Measurements from ENCODE around the gene DAD1.
"Not testable (repeated sequence)": the region's sequence is repeated elsewhere in the genome, so short reads cannot be mapped to it uniquely, and the experiment has no call there.

DAD1 gene

DNA sequence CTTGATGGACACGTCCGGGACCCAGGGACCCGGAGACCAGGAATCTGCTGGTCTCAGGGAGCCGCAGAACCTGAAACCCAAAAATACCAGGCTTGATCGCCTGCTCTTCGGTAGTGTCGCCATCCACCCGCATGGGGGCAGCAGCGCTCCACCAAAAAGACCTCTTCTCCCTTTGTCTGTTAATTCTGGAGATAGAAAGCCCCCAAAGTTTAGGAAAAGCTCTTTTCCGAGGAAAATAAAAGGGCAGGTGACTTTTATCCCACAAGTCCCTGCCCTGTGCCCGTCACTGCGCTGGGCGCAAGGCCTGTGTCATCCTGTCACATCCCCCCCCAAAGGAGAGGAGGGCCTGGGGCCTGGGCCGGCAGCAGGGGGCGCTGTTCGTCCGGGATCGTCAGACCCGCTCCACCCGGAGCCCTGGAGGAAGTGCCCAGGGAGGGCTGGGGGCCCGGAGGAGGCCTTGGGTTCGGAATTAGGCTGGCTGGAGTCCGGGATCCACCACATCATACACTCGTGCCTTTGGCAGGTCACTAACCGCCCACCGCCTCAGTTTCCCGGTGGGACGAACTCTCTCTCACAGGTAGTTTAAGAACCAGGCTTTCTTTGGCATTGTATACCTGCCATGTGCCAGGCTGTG lies 31.9 kb downstream of the DAD1 start:
- peaks cover 25% of the 10 kb centered on the region for H3K4me1 ChIP-seq (ENCODE audit: insufficient read depth, low read length)
- H3K9me3 ChIP-seq (ENCODE audit: control insufficient read depth, insufficient read depth, low read length): no peaks in the 10 kb centered on the region
- no peaks in the 10 kb centered on the region for H3K36me3 ChIP-seq (ENCODE audit: insufficient read depth, low read length)
- peak overlapping the region; percentile 25 for H3K9ac ChIP-seq (ENCODE audit: low read depth, low read length)

DNA sequence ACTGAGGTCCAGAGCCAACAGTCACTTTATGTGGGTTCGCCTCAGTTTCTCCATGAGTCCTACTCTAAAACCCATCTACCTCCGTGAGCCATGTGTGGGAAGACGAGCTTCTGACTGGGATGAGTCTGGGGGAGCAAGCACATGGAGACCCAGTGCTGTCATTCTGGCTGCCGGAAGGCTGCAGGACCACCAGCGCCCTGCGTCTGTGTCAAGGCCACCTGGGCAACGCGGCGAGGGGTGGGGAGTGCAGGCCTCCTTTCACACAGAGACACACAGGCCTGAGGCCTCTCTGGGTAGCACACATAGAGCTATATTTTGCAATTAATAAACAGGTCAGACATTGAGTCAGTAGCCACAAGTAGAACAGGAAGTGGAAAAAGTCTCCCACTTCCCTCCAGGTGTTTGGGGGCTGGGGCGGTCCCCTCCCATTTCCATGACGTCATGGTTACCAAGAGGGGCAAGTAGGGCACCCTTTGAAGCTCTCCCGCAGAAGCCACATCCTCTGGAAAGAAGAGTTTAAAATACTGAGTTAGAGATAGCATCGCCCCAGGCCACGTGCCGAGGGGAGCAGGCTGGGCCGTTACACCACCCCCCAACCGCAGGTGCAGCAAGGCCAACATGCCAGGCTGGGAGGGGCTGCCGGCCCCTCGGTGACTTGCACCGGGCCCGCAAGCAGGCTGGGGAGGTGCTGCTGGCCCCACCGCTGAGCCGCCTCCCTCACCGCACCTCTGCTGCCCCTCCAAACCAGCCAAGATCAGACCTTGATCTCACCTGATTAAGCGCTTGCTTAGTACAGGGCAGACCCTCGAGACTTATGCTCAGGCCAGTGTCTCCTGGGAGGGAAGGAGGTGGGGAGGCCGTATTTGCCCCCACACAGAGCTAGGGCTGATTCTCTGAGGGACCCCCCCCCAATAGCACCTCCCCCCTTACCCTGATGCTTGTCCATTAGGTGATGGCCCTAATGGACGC lies 32.7 kb downstream of the DAD1 start:
- no peaks in the 10 kb centered on the region for H3K9me3 ChIP-seq (ENCODE audit: control insufficient read depth, insufficient read depth, low read length)
- no peak overlapping the region for H3K9ac ChIP-seq (ENCODE audit: low read depth, low read length)
- peaks cover 33% of the 10 kb centered on the region for H3K4me1 ChIP-seq (ENCODE audit: insufficient read depth, low read length)
- H3K36me3 ChIP-seq (ENCODE audit: insufficient read depth, low read length): no peaks in the 10 kb centered on the region

DNA sequence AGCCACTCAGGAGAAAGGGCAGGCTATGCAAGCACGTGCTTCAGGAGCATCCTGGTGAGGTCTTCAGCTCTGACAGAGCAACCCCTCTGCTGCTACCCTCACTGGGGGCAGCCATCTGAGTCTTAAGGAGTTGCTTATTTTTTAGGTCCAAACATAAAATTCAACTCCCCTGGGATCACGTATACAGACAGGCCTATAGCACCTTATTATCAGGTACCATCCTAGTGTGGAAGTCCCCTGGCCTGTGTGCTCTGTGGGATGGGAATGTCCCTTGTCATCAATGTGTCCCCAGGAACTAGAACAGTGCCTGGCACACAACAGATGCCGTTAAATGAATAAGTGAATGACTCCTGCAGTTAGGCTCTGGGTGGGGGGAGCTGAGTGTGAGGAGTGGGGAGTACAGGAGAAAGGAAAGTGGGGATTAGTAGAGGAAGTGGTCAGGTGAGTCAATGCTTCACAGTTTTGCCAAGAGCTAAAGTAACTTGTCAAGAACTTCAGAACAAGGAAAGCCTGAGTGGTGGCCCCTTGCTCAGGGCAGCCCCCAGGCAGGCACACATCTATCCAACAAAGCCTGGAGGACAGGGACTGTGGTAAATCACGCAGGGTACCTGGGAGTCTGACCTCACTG lies 33.5 kb downstream of the DAD1 start:
- Histone ChIP-seq H3K9me3 (ENCODE audit: control insufficient read depth, insufficient read depth, low read length) (no peaks in the 10 kb centered on the region), H3K9ac (ENCODE audit: low read depth, low read length) (no peak overlapping the region), H3K4me1 (ENCODE audit: insufficient read depth, low read length) (peaks cover 39% of the 10 kb centered on the region), H3K36me3 (ENCODE audit: insufficient read depth, low read length) (no peaks in the 10 kb centered on the region)

DNA sequence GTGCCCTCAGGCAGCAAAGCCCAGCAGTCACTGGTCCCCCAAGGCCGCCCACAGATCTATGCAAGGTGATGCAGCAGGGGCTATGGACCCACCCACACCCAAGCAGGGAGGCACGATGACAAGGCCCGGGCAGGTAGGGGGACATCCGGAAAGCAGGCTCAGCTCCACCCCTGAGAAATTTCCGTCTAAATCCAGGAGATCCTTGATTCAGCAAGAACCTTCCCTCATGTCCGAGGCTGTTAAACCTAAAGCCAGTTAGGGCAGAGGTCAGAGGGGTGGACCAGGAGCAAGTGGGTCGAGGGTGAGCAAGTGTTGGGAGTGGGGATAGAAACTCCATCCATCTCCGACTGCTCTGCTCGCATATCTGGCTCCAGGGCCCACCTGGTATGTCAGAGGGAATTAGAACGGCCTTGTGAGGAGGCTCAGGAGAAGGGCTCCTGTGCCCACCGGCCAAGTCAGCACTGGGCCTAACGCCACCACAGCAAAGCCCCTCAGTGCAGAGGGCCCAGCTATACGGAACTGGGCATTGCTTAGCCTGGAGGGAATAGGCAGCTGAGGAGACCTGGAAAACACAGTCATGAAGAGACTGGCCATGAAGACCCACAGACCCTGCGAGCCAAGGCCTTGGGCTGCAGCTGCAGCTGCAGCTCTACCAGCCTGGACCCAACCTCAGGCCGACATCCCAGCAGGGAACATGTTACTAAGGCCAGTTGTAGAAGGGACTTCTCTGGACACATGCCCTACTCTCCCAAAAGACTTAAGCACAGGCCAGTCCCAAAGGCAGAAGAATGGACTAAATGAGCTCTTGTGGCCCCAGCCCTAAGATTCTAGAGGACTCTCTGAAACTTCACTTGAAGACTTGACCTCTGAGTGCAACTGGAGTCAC lies 34.3 kb downstream of the DAD1 start:
- no peak overlapping the region for H3K9ac ChIP-seq (ENCODE audit: low read depth, low read length)
- no peaks in the 10 kb centered on the region for H3K36me3 ChIP-seq (ENCODE audit: insufficient read depth, low read length)
- H3K9me3 ChIP-seq (ENCODE audit: control insufficient read depth, insufficient read depth, low read length): no peaks in the 10 kb centered on the region
- peaks cover 42% of the 10 kb centered on the region for H3K4me1 ChIP-seq (ENCODE audit: insufficient read depth, low read length)

DNA sequence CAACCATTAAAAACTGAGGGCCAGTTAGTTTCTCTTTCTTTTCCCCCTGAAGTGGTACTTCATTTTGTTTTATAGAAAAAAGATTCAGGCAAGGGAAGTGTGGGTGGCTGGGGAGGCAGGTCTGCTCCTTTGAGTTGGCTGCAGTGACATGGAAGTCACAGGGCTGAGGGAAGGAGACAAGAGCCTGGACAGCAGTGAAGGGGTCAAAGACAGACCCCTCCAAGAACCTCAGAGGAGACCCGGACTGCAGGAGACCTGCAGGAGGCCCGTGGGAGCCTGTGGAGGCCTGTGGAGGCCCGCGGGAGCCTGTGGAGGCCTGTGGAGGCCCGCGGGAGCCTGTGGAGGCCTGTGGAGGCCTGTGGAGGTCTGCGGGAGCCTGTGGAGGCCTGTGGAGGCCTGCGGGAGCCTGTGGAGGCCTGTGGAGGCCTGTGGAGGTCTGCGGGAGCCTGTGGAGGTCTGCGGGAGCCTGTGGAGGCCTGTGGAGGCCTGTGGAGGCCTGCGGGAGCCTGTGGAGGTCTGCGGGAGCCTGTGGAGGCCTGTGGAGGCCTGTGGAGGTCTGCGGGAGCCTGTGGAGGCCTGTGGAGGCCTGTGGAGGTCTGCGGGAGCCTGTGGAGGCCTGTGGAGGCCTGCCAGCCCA lies 35.0 kb downstream of the DAD1 start:
- not testable (repeated sequence) for H3K36me3 ChIP-seq (ENCODE audit: insufficient read depth, low read length); H3K9me3 ChIP-seq (ENCODE audit: control insufficient read depth, insufficient read depth, low read length); H3K9ac ChIP-seq (ENCODE audit: low read depth, low read length)
- peaks cover 50% of the 10 kb centered on the region for H3K4me1 ChIP-seq (ENCODE audit: insufficient read depth, low read length)

DNA sequence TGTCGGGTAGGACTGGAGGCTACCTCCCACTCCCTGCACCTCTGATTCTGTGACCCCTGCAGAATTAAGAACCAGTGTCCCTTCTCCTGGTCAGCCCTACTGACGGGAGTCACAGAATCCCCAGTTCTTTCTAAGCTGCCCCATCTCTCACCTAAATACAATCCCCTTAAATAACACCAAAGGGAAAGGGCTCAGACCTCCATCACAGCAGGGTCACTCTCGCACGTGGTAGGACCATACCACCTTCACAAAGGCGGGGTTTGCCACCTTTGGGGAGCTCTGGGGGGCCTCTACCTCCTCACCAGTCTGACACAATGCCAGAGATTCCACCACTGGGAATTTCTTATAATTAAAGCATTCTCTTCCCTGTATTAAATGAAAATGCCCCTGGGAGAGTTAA lies 35.6 kb downstream of the DAD1 start:
- H3K9me3 ChIP-seq (ENCODE audit: control insufficient read depth, insufficient read depth, low read length): no peaks in the 10 kb centered on the region
- H3K4me1 ChIP-seq (ENCODE audit: insufficient read depth, low read length): peaks cover 52% of the 10 kb centered on the region
- H3K36me3 ChIP-seq (ENCODE audit: insufficient read depth, low read length): no peaks in the 10 kb centered on the region
- no peak overlapping the region for H3K9ac ChIP-seq (ENCODE audit: low read depth, low read length)

DNA sequence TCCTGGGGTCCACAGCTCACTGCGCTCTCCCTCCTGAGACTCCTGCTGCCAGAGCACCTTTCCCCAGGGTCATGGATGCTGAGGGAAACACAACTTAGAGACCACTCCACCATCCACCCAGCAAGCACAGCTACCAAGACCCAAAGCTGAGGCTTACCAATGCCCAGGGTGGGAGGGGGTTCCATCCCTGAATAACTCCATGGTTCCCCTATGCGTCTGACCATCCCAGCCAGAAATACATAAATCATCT lies 36.3 kb downstream of the DAD1 start:
- Histone ChIP-seq H3K9me3 (ENCODE audit: control insufficient read depth, insufficient read depth, low read length) (no peaks in the 10 kb centered on the region), H3K4me1 (ENCODE audit: insufficient read depth, low read length) (peaks cover 54% of the 10 kb centered on the region), H3K9ac (ENCODE audit: low read depth, low read length) (no peak overlapping the region), H3K36me3 (ENCODE audit: insufficient read depth, low read length) (no peaks in the 10 kb centered on the region)

DNA sequence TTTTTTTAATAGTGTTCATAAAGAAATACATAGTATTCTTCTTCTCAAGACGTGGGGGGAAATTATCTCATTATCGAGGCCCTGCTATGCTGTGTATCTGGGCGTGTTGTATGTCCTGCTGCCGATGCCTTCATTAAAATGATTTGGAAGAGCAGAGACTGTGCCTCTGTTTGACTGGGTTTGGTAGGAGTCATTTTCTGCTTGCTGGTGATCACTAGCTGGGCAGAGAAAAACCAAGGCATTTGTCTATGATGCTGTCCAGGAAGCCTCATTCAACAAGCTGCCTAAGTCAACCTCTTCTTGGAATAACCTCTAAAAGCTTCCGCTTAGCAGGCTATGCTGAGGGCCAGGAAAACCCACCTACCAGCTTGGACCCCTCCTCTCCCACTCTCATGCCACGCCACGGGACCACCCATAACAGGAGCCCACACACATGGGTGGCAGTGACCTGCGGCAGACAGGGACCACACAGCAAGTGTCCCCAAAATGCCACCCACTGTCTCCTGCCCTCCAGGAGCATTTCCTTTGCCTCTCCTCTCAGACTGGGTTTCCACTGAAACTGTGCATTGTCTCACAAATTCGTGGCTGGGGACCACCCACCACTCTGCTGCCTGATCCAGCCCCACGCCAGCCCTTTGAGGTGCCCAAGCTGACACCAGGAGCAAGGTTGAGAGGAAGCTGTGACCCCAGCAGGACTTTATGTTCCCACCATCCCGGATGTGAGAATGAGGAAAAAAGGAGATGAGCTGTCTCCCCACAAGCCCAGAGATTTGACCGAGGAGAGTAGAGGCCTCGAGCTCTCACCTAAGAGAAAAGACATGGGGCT lies 36.8 kb downstream of the DAD1 start:
- Histone ChIP-seq H3K9me3 (ENCODE audit: control insufficient read depth, insufficient read depth, low read length) (no peaks in the 10 kb centered on the region), H3K36me3 (ENCODE audit: insufficient read depth, low read length) (no peaks in the 10 kb centered on the region), H3K9ac (ENCODE audit: low read depth, low read length) (no peak overlapping the region), H3K4me1 (ENCODE audit: insufficient read depth, low read length) (peaks cover 54% of the 10 kb centered on the region)

DNA sequence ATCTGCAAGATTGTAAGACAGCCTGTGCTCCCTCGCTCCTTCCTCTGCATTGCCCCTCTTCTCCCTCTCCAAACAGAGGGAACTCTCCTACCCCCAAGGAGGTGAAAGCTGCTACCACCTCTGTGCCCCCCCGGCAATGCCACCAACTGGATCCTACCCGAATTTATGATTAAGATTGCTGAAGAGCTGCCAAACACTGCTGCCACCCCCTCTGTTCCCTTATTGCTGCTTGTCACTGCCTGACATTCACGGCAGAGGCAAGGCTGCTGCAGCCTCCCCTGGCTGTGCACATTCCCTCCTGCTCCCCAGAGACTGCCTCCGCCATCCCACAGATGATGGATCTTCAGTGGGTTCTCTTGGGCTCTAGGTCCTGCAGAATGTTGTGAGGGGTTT lies 37.4 kb downstream of the DAD1 start:
- no peak overlapping the region for H3K9ac ChIP-seq (ENCODE audit: low read depth, low read length)
- peaks cover 58% of the 10 kb centered on the region for H3K4me1 ChIP-seq (ENCODE audit: insufficient read depth, low read length)
- H3K9me3 ChIP-seq (ENCODE audit: control insufficient read depth, insufficient read depth, low read length): no peaks in the 10 kb centered on the region
- no peaks in the 10 kb centered on the region for H3K36me3 ChIP-seq (ENCODE audit: insufficient read depth, low read length)

DNA sequence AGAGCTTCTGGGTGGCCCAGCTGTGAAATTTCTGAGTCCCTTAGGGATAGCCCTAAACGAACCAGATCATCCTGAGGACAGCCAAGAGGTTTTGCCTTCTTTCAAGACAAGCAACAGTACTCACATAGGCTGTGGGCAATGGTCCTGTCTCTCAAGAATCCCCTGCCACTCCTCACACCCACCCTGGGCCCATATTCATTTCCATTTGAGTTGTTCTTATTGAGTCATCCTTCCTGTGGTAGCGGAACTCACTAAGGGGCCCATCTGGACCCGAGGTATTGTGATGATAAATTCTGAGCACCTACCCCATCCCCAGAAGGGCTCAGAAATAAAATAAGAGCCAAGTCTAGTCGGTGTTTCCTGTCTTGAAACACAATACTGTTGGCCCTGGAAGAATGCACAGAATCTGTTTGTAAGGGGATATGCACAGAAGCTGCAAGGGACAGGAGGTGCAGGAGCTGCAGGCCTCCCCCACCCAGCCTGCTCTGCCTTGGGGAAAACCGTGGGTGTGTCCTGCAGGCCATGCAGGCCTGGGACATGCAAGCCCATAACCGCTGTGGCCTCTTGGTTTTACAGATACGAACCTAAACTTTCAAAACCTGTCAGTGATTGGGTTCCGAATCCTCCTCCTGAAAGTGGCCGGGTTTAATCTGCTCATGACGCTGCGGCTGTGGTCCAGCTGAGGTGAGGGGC lies 38.9 kb downstream of the DAD1 start:
- H3K4me1 ChIP-seq (ENCODE audit: insufficient read depth, low read length): peaks cover 54% of the 10 kb centered on the region
- H3K36me3 ChIP-seq (ENCODE audit: insufficient read depth, low read length): no peaks in the 10 kb centered on the region
- H3K9ac ChIP-seq (ENCODE audit: low read depth, low read length): peak overlapping the region; percentile 26
- H3K9me3 ChIP-seq (ENCODE audit: control insufficient read depth, insufficient read depth, low read length): no peaks in the 10 kb centered on the region

DNA sequence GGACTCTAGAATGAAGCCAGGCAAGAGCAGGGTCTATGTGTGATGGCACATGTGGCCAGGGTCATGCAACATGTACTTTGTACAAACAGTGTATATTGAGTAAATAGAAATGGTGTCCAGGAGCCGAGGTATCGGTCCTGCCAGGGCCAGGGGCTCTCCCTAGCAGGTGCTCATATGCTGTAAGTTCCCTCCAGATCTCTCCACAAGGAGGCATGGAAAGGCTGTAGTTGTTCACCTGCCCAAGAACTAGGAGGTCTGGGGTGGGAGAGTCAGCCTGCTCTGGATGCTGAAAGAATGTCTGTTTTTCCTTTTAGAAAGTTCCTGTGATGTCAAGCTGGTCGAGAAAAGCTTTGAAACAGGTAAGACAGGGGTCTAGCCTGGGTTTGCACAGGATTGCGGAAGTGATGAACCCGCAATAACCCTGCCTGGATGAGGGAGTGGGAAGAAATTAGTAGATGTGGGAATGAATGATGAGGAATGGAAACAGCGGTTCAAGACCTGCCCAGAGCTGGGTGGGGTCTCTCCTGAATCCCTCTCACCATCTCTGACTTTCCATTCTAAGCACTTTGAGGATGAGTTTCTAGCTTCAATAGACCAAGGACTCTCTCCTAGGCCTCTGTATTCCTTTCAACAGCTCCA lies 39.6 kb downstream of the DAD1 start:
- no peak overlapping the region for H3K9ac ChIP-seq (ENCODE audit: low read depth, low read length)
- H3K9me3 ChIP-seq (ENCODE audit: control insufficient read depth, insufficient read depth, low read length): no peaks in the 10 kb centered on the region
- H3K4me1 ChIP-seq (ENCODE audit: insufficient read depth, low read length): peaks cover 54% of the 10 kb centered on the region
- no peaks in the 10 kb centered on the region for H3K36me3 ChIP-seq (ENCODE audit: insufficient read depth, low read length)

DNA sequence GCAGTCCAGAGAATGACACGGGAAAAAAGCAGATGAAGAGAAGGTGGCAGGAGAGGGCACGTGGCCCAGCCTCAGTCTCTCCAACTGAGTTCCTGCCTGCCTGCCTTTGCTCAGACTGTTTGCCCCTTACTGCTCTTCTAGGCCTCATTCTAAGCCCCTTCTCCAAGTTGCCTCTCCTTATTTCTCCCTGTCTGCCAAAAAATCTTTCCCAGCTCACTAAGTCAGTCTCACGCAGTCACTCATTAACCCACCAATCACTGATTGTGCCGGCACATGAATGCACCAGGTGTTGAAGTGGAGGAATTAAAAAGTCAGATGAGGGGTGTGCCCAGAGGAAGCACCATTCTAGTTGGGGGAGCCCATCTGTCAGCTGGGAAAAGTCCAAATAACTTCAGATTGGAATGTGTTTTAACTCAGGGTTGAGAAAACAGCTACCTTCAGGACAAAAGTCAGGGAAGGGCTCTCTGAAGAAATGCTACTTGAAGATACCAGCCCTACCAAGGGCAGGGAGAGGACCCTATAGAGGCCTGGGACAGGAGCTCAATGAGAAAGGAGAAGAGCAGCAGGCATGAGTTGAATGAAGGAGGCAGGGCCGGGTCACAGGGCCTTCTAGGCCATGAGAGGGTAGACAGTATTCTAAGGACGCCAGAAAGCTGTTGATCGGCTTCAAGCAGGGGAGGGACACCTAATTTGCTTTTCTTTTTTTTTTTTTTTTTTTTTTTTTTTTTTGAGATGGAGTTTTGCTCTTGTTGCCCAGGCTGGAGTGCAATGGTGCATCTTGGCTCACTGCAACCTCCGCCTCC lies 40.9 kb downstream of the DAD1 start:
- Histone ChIP-seq H3K36me3 (ENCODE audit: insufficient read depth, low read length) (no peaks in the 10 kb centered on the region), H3K9ac (ENCODE audit: low read depth, low read length) (no peak overlapping the region), H3K4me1 (ENCODE audit: insufficient read depth, low read length) (peaks cover 54% of the 10 kb centered on the region), H3K9me3 (ENCODE audit: control insufficient read depth, insufficient read depth, low read length) (no peaks in the 10 kb centered on the region)
